Prostate gland (tissue), 2 donors: Measurements from ENCODE around the gene ST3GAL2.
"Not testable (repeated sequence)": the region's sequence is repeated elsewhere in the genome, so short reads cannot be mapped to it uniquely, and the experiment has no call there.

ENCODE experiments used
- CTCF ChIP-seq, 4 experiments: fragments of 200-600 bp in 2 of 4; fragments of 450-650 bp in 2 of 4; sonication (generic) in 2 of 4; IDR thresholded peaks; 1 replicate in 3 of 4; 2 replicates in 1 of 4; pipeline ENCODE4 v1.5.1; 2016 to 2019; ENCODE audit warnings: antibody characterized with exemption in 4 of 4, mild to moderate bottlenecking in 2 of 4, moderate library complexity in 2 of 4
- POLR2A ChIP-seq: fragments of 450-650 bp; IDR thresholded peaks from one replicate; pipeline ENCODE4 v1.6.1; 2016; ENCODE audit warnings: antibody characterized with exemption, mild to moderate bottlenecking
- POLR2AphosphoS5 ChIP-seq: sonication (generic); formaldehyde crosslinking; IDR thresholded peaks from one replicate; pipeline ENCODE4 v1.6.1; 2017; ENCODE audit warnings: antibody characterized with exemption

- not testable (repeated sequence) for TF ChIP-seq CTCF (IDR thresholded peaks at IDR 0.05); POLR2A; POLR2AphosphoS5
Measured at GRCh38 chr16:70451004-70451340, 12.1 kb upstream of the ST3GAL2 start.
